Body of pancreas (tissue), 4 donors: ENCODE measurements around the gene FIGN. TPM values are rescaled to one million over a fixed set of nuclear protein-coding genes. Genes with fewer than 3 reads are reported as not detected.

Experiments
- ATAC-seq: fragments of 150-250 bp; one replicate; pipeline ENCODE4 v1.9.1; 2016
- DNase-seq, 4 donors: peaks; one replicate each; pipeline ENCODE4 v3.0.0-alpha.2; 2019
- H3K27ac ChIP-seq, 4 donors: fragments of 200-600 bp; sonication (generic); 1 replicate in 3 of 4; 2 replicates in 1 of 4; pipeline versions ENCODE4 v1.5.1 to v1.6.1; 2016 to 2019; ENCODE audit warnings: mild to moderate bottlenecking in 1 of 4, mixed read lengths in 1 of 4, moderate library complexity in 1 of 4
- H3K27me3 ChIP-seq, 2 donors: fragments of 200-600 bp; sonication (generic); one replicate each; pipeline ENCODE4 v1.6.0; 2016; ENCODE audit warnings: mild to moderate bottlenecking in 1 of 2
- H3K36me3 ChIP-seq, 2 donors: fragments of 200-600 bp; sonication (generic); replicated peaks in 1 of 2; 2 replicates each; pipeline ENCODE4 v1.5.1; 2016; ENCODE audit warnings: low read depth in 2 of 2; ENCODE audit not compliant: insufficient read depth in 1 of 2
- H3K4me1 ChIP-seq: fragments of 200-600 bp; sonication (generic); one replicate; pipeline ENCODE4 v1.6.0; 2016
- H3K4me3 ChIP-seq, 2 donors: fragments of 200-600 bp; sonication (generic); 1 replicate in 1 of 2; 2 replicates in 1 of 2; pipeline ENCODE4 v1.5.1; 2016 to 2019
- H3K9me3 ChIP-seq, 3 donors: fragments of 200-600 bp; sonication (generic); 1 replicate in 2 of 3; 2 replicates in 1 of 3; pipeline ENCODE4 v1.5.1; 2016
- POLR2A ChIP-seq, 3 donors: fragments of 450-650 bp; IDR thresholded peaks; one replicate each; pipeline ENCODE4 v1.6.1; 2016; ENCODE audit warnings: antibody characterized with exemption in 3 of 3, mild to moderate bottlenecking in 2 of 3
- WGBS, 2 donors: methylation state at CpG; one replicate each; pipeline ENCODE4 v1.1.5; 2017; 5-methylcytosine and 5-hydroxymethylcytosine counted together
- intact Hi-C: fragments of 100-400 bp; cut with DNase I; formaldehyde crosslinking; loops from one replicate; pipeline ENCODE4 v1.15.1; 2023
- total RNA-seq, 2 donors: library from RNA; depleted of rRNA; stranded (reverse); fragments of >200 nt; gene quantifications; one replicate each; pipeline ENCODE4 v1.1.0, GENCODE V29; 2016
- TF ChIP-seq, protein P1 (sequence below), 7 experiments: fragments of 450-650 bp in 4 of 7; fragments of 200-600 bp in 3 of 7; sonication (generic) in 3 of 7; IDR thresholded peaks; one replicate each; pipeline ENCODE4 v1.5.1; 2016 to 2019; ENCODE audit warnings: antibody characterized with exemption in 7 of 7

The FIGN gene
- total RNA-seq, 2 donors from 2014 or later: 3.4 to 4.0 TPM

DNA sequence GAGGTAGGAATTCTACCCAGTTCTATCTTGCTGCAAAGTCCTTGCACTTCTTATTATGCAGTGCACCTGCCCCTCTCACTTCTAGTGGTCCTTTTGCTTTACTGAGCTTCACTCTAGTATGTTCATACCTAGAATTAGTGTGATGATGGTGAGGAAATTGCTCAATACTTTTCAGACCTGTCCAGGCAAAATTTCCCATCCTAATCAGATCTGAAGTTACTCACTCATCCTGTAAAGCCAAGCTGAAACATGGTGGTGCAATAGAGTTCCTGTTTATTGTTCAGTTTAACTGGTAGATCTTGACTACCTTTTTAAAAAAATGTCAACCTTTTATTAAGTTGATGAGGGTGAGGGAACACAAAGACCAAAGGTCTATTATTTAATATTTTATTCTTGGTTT lies 12.6 kb upstream of the FIGN start:
- Histone ChIP-seq H3K4me3 (no peak overlapping the region), H3K4me1 (no peaks in the 10 kb centered on the region), H3K27me3 (no peaks in the 10 kb centered on the region), H3K36me3 (no peaks in the 10 kb centered on the region), H3K27ac (no peak overlapping the region), H3K9me3 (no peaks in the 10 kb centered on the region)
- ATAC-seq (no peak), DNase-seq (no peak)
- intact Hi-C loops: no loop called here
- TF ChIP-seq, protein P1, sequence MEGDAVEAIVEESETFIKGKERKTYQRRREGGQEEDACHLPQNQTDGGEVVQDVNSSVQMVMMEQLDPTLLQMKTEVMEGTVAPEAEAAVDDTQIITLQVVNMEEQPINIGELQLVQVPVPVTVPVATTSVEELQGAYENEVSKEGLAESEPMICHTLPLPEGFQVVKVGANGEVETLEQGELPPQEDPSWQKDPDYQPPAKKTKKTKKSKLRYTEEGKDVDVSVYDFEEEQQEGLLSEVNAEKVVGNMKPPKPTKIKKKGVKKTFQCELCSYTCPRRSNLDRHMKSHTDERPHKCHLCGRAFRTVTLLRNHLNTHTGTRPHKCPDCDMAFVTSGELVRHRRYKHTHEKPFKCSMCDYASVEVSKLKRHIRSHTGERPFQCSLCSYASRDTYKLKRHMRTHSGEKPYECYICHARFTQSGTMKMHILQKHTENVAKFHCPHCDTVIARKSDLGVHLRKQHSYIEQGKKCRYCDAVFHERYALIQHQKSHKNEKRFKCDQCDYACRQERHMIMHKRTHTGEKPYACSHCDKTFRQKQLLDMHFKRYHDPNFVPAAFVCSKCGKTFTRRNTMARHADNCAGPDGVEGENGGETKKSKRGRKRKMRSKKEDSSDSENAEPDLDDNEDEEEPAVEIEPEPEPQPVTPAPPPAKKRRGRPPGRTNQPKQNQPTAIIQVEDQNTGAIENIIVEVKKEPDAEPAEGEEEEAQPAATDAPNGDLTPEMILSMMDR (IDR thresholded peaks at IDR 0.05): no peak
- TF ChIP-seq POLR2A (IDR thresholded peaks at IDR 0.05): no peak

DNA sequence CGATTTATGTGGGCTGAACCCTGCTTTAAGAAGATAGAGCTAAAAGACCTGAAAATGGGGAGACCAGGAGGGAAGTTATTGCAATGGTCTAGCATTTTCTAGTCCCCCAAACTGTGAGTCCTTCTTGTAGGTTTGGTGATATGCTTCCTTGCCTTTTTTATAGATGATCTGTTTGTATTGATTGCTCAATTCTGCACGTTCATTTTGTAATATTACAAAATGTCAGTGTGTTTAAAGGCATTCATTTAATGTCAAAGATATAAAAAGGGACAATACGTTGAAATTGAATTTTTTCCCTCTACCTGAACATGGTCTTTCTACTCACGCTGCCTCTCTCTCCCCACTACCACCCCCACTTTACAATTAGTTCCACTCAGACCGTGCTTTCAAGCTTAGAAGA lies 5.6 kb upstream of the FIGN start:
- TF ChIP-seq, protein P1 (IDR thresholded peaks at IDR 0.05): no peak
- no peak for TF ChIP-seq POLR2A (IDR thresholded peaks at IDR 0.05)
- H3K4me1 ChIP-seq: peaks cover 12% of the 10 kb centered on the region

DNA sequence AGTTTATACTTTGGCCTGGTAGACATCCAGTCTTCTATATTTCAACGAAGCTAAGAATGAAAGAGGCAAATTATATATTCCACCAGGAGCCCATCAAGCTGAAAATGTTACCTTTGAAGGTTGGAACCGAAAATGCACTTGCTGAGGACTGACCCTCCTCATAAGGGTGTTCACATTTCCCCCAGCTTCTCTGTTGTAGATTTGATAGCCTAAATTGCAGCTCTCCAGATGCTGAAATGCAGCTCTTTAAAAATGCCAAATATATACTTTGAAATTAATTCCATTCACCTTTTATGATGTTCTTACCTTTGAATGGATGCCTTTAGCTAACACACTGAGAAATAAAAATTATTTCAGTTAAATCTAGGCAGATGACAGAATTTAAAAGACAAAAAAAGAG lies 1.8 kb upstream of the FIGN start:
- no peaks in the 10 kb centered on the region for H3K9me3 ChIP-seq
- no peak for TF ChIP-seq POLR2A (IDR thresholded peaks at IDR 0.05)
- TF ChIP-seq, protein P1 (IDR thresholded peaks at IDR 0.05): no peak
- DNase-seq: no peak
- no peak overlapping the region for H3K4me3 ChIP-seq
- H3K36me3 ChIP-seq: no peaks in the 10 kb centered on the region
- peaks cover 25% of the 10 kb centered on the region for H3K4me1 ChIP-seq
- 67 to 72% methylated on average over 2 of the region's 2 CpGs for WGBS, 2 donors
- no peak for ATAC-seq
- H3K27ac ChIP-seq: no peak overlapping the region
- intact Hi-C loops: no loop called here
- no peaks in the 10 kb centered on the region for H3K27me3 ChIP-seq

More for the DNA sequence above, 5.6 kb upstream of the FIGN start:
- no peak overlapping the region for H3K4me3 ChIP-seq
- ATAC-seq (no peak), DNase-seq (no peak)
- H3K27ac ChIP-seq: no peak overlapping the region
- H3K36me3 ChIP-seq: no peaks in the 10 kb centered on the region
- intact Hi-C loops: no loop called here
- no peaks in the 10 kb centered on the region for H3K27me3 ChIP-seq
- H3K9me3 ChIP-seq: no peaks in the 10 kb centered on the region
- 68 to 70% methylated on average over 5 of the region's 5 CpGs for WGBS, 2 donors

DNA sequence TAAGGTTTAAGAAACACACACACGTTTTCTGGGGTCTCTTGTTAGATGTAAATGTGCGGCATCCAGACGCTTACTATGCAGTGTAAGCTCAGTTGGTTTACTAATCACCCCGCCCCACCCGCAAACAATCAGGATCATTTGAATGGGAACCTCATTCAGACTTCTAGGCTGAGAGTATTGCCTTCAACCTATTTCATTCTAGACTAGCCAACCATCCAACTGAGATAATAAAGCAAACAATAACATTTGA lies 1.3 kb upstream of the FIGN start:
- WGBS, 2 donors: 30 to 39% methylated on average over 5 of the region's 5 CpGs
- intact Hi-C loops: no loop called here
- H3K27ac ChIP-seq: peak overlapping the region in 3 of 4 donors; percentile 87 to 92 (median 88)

More for the DNA sequence above, 1.3 kb upstream of the FIGN start:
- no peak for ATAC-seq
- DNase-seq: no peak
- Histone ChIP-seq H3K4me3 (no peak overlapping the region), H3K27me3 (no peaks in the 10 kb centered on the region), H3K9me3 (no peaks in the 10 kb centered on the region), H3K4me1 (peaks cover 27% of the 10 kb centered on the region), H3K36me3 (no peaks in the 10 kb centered on the region)
- no peak for TF ChIP-seq POLR2A (IDR thresholded peaks at IDR 0.05)
- TF ChIP-seq, protein P1 (IDR thresholded peaks at IDR 0.05): no peak
